KG1 (cell line): ENCODE data around the gene ASB9.
"Not testable (repeated sequence)": the region's sequence is repeated elsewhere in the genome, so short reads cannot be mapped to it uniquely, and the experiment has no call there.

Experiments
- DNase-seq: peaks from one replicate; lab custom pipeline; 2025; lab: John Stamatoyannopoulos, UW

ASB9 gene, protein sequence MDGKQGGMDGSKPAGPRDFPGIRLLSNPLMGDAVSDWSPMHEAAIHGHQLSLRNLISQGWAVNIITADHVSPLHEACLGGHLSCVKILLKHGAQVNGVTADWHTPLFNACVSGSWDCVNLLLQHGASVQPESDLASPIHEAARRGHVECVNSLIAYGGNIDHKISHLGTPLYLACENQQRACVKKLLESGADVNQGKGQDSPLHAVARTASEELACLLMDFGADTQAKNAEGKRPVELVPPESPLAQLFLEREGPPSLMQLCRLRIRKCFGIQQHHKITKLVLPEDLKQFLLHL

DNA sequence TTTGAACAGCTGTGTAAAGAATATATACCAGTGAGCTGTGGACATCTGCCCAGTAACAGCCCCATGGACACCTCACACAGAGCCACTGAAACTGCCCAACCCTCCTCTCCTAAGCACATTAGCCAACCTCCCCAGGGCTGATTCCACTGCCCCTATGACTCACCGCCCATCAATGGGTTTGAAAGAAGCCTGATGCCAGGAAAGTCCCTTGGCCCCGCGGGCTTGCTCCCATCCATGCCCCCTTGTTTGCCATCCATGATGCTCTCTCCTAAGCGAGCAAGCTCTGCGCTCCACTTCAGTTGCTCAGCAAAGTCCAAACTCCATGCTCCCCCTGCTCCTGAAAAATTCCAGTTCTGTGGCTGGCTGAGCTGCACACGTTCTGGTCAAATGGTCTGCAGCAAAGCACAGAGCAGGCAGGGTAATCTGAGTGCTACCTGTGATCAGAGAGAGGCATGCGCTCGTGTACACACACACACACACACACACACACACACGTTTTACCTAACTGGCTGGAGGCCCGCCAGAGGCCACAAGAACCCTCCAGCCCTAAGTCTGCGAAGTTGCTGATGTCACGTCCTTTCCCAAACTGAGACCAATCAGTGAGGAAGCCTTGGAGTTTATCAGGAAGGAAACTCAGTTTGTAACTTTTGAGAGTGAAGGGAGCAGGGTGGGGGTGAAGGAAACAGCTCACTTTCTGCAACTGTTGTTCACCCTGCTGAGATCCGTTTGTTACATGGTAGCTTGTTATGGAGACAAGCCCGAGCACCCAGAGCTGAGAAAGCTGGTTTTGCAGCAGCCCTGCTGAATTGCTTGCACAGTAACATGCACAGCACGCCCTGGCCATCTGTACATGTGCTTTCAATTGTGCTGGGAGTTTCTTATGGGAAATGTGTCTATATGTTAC is at the start of gene ASB9:
TSS of gene ASB9 (minus strand) at position 466 of the 904 bp plus-strand sequence. CDS start at position 257, 209 bp downstream.
- peak; percentile 5 for DNase-seq

DNA sequence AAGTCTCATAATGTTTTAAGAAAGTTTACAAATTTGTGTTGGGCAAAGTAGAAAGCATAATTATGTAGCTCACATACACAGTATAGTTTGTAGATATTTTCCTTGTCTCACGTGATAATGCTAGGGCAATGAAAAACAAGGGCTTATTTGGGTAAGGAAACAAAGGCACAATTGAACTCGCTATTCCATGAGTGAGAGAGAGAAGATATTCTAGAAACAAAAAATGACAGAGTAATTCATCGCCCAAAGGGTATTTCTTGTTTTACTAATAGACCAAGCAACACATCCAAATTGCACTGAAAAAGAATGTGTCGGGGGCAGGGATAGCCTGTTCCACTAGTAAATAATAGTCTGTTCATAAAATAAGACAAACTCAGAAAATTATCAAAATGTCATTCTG is 49.2 kb upstream of the ASB9 start:
- DNase-seq: no peak

DNA sequence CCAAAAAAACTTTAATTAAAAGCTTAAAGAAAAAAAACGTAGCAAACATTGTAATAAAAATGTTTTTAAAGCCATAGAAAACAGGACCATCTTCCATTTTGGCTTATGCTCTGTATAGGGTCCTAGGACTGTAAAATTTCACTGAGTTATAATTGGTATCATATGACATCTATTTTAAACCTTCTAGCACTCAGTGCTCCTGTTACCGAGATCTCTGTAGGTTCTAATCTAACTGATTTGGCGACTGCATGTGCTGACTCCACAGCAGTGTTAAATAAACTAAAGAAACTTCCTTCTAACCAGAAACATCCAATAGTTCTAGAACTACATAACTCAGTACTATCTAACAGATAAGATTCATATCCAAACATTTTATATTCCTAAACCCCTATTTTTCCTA is 45.6 kb upstream of the ASB9 start, which contains the start of gene ASB11:
TSS of gene ASB11 (minus strand) at position 132 of the 400 bp plus-strand sequence. CDS start at position 97, 35 bp downstream.
- DNase-seq: no peak

DNA sequence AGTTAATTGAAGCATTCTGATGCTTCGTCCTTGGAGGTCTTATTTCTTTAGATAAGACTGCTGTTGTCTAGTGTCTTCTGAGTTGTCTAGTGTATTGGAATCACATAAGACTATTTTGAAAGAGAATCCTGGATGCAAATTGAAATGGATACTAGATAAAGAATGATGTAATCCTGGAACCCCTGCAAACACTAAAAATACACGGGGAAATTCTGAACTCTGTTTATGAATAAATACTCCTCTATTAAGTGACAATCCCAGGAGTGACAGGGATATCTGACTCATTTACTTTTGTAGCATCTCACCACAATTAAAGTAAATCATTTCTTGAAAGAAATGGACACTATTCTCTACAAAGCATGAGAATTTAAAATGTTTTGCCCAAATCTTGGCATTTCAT is 44.6 kb upstream of the ASB9 start:
- no peak for DNase-seq

DNA sequence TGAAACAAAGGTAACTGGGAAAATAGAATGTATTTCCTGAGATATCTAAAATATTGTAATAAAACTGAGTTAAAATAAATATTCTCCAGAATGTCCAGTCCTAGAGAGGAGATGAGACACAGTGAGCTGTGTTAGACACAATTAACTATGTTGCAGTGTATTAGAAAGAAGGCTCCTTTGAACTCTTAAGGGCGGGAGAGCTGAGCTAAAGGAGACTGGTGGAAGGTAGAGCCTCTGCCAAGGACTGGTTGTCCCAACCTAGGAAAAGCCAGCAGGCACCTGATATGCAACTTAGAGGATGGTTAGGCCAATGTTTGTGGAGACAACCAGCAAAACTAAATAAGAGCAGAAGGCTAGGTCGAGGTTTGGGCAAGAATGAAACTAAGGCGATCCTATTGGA is 41.2 kb upstream of the ASB9 start:
- no peak for DNase-seq

DNA sequence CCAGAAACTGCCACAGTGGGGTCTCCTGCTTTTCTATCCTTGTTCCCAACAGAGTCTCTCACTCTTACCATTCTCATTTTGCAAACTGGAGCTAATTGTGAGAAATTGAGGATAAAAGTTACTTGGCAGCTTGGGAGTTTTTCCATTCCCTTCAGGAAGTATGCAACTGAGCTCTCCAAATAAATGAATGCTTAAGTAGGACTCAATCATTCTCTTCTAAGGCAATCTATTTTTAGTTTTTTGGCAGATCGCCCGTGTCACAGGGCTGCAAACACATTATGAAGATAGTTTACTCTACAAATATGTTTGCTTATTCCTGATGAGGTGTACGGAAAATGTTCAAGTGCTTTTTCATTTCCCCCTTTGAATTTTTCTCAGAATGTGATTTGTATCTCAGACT is 40.2 kb upstream of the ASB9 start:
- DNase-seq: no peak

DNA sequence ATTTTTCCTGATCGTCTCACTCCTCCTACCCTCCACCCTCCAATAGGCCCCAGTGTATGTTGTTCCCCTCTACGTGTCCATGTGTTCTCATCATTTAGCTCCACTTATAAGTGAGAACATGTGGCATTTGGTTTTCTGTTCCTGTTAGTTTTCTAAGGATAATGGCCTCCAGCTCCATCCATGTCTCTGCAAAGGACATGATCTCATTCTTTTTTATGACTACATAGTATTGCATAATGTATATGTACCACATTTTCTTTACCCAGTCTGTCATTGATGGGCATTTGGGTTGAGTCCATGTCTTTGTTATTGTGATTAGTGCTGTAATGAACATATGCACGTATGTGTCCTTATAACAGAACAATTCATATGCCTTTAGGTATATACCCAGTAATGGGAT is 36.0 kb upstream of the ASB9 start:
- DNase-seq: not testable (repeated sequence)

DNA sequence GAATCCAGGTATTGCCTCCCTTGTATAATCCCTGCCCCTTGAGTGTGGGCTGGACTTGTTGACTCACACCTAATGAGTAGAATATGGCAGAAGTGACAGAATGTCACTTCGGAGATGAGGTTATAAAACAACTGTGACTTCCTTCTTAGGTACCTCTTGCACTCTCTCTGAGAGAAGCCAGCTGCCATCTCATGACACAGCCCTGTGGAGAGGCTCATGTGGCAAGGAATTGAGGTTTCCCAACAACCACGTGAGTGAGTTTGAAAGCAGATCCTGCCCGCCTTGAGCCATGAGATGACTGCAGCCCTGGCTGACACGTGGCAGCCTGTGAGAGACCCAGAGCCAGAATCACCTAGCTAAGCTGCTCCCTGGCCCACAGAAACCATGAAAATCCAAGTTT is 32.0 kb upstream of the ASB9 start:
- no peak for DNase-seq

DNA sequence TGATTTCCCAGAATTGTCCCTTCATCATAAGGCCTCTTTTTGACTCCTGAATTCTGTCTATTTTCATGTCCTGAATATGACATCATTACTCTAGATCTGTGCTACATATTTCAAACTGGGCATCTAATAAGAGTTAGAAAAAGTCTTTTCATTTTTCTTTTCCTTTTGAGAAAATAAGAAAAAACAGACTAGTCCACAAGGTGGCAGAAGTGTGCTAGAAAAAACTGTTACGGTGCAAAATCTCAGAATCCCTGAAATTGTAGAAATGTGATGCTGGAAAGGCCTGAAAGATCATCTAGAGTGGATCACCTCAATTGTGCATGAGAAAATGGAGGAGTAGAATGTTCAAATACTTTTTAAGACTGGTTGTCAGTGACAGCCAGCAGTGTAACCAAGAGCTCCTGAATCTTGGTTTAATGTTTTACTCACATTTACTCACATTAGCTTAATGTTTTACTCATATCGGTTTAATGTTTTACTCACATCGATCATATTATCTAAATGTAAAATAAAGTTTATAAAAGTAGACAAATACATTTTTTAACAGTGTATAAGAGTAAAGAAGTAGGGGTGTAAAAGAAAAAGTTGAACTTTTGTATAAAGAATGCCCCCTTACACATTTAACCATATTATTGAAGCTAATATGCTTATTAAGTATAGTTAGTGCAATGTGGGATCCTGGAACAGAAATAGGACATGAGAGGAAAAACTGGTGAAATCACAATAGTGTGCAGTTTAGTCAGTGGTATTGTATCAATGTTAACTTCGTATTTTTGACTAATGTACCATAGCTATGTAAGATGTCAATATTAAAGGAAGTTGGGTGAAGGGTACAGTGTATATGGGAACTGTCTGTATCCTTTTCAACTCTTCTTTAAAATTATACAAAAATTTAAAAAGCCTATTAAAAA is 30.3 kb upstream of the ASB9 start:
- no peak for DNase-seq

DNA sequence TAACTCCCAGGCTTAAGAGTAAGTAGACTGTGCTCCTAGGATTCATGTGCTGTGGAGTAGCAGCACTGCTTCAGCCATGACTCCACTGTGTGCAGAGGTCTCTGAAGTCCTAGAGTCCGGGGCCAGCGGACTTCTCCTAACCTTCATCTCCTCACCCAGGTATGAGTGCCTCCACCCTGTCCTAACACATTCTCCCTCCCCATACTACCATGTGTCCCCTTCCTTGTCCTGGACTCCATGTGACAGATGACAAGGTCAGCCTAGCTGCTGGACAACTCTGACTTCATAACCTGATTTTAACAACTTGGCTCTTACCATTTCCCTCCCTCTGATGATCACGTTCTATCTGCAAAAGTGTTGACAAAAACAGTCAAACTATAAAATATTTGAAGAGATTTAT is 28.9 kb upstream of the ASB9 start:
- no peak for DNase-seq

DNA sequence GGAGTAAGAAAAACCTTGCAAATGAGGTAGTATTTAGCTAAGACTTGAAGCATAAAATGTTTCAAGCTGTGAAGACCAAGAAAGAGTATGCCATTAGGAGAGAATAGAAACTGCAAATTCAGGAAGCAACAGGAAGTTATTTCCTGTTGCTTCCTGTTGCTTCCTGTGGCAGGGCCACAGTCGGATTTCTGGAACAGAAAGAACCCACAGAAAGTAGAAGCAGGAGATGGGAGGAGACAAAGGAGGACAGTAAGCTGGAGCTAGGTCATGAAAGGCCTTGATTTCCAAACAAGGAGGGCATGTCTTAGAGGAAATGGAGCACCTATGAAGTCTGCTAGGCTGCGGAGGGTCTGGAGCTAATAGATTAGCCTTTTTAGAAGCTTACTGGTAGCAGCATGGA is 28.3 kb upstream of the ASB9 start:
- no peak for DNase-seq

DNA sequence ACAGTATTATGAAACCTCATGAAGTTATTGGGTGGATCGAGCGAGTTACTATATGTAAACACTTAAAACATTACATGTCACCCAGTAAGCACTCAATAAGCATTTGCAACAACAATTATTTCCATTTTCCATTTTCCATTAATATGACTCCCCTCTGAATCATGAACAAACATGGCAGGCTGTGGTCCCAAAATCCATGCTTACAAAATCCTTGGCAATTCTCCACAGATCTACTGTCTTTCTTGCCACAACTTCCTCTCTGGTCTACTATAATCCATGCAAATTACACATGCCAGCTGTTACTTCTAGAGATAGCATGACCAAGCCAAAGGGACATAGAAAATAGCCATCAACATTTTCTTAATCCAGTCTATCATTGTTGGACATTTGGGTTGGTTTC is 23.6 kb upstream of the ASB9 start:
- no peak for DNase-seq

DNA sequence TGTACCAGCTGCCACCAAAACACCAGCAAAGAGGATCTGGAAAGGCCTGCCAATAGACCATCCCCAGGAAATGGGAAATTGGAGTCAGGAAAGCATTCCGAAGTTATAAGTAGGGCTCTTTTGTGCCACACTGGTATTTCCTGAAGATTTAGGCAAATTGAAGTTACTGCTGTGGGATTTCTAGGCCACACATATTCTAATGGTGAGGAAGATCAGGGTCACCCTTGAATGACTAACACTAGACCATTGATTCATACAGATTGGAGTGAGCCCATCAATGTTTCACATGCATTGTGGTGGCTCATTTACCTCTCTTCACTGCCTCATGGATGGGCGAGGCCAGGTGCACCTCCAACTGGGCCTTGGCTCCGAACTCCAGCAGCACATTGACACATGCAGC is 23.0 kb upstream of the ASB9 start:
- DNase-seq: no peak

DNA sequence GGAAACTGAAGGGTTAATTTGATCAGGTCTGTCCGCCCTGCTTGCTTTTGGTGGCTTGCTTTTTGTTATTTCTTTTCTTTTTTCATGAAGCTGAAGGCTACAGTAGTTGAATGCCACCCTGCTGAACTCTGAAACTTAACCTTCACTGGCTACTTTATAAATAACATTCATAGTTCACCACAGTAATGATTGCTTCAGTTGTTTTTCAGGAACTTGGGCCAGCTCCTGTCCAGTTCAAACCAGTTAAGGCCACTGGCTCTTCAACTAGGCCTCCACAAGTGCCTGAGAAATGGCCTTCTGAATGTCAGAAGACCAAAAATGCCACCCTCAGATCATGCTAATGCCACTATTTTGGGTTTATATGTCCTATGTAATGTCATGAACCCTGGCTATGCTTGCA is 7.7 kb upstream of the ASB9 start:
- no peak for DNase-seq

DNA sequence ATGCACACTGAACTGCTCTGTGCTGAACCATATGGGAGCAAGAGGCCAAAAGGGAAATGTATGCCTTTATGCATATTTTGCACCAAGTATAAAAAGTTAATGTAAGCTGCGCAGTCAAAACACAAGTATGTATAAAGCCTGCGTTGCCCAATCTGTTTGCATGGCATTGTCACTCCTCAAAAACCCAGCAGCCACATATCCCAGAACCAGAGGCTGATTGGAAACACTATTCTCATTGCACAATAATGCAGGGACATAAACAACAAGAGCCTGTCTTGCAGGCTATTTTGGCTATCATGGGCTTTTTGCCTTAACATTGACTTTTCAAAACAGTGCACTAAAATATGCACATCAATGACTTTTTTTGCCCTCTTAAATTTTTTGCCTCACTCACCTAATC is 5.1 kb upstream of the ASB9 start:
- DNase-seq: no peak

DNA sequence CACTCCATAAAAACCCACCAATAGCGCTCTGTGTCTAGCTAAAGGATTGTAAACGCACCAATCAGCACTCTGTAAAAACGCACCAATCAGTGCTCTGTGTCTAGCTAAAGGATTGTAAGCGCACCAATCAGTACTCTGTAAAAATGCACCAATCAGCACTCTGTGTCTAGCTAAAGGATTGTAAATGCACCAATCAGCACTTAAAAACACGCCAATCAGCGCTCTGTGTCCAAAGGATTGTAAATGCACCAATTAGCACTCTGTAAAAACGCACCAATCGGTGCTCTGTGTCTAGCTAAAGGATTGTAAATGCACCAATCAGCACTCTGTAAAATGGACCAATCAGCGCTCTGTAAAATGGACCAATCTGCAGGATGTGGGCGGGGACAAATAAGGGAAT is 3.4 kb upstream of the ASB9 start:
- DNase-seq: not testable (repeated sequence)

DNA sequence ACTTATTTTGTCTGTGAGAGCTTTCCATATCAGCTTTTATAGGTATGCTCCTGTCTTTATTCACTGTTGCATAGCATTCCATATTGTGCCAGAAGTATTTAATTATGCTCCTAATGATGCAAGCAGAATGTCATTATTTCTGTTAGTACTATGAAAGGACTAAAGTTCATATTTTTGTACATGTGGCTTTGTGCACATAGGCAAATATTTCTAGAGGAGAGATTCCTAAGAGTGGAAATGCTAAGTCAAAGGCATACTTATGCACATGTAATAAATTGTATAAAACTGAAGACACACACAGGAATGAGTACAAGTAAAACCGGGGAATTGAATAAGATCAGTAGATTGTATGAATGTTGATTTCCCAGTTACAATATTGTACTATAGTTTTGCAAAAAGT is 1.9 kb upstream of the ASB9 start:
- no peak for DNase-seq

DNA sequence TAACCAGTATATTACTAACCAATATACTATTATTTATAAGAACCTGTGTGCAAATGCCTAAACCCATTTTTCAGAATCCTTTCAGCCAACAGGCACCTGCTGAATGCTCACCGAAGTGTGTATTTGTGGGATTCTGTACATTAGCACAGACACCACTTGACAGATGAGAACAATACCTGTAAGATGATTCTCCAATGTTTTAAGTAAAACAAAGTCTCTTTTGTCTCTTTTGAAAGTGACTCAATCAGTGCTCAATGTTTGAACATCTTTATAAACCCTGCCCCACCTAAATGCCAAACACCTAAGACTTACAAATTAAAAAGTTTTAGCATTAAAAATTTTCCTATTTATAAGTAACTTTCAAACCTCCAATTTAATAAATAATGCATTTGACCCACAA is 763 bp downstream of the ASB9 start:
- DNase-seq: no peak

DNA sequence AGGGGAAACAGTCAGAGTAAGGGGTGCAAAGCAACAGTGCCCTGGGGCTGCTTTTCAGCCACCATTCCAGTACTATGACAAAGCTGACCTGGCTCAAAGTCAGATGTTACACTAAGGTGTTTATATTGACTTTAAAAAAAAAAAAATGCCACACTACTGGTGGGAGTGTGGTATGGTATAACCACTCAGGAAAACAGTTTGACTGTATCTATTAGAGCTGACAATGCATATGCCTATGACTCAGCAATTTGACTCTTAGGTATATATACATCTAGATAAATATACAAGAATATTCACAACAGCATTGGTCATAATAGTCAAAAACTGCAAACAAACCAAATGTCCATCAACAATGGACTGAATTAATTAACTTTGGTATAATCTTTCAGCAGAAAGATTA is 15.0 kb downstream of the ASB9 start:
- no peak for DNase-seq

DNA sequence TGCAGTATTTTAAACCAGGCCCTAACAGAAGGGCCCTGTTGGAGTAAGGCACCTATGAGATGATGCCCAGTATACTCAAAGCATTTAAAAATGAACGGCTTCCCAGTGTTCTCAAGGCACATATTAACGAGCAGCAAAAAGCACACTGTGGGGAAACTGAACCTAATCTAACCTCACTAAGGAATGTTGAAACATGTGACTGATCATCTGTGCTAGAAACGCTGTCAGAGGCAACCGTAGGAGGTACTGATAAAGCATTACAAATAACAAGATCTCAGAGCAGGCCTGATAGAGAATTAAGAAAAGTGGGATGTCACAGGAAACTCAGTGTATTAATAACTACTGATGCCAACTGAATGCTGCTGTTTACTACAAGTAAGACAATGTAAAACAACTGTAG is 24.0 kb downstream of the ASB9 start:
- DNase-seq: no peak

DNA sequence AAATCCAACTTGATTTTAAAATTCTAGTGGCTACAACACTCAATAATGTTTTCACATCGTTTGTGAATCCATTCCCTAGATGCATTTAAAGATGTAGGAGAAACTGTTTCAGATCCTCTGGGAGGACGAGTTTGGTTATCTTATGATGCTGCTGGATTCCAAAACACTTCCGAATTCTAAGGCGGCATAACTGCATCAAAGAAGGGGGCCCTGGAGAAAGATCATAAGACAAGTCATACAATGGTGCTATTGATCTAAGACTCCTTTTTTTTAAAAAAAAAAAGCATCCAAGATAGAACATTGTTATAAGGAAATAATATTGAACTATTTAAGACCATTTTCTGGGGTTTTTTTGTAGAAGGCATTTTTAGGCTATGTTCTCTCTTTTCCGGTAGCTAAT is 25.5 kb downstream of the ASB9 start:
- no peak for DNase-seq

DNA sequence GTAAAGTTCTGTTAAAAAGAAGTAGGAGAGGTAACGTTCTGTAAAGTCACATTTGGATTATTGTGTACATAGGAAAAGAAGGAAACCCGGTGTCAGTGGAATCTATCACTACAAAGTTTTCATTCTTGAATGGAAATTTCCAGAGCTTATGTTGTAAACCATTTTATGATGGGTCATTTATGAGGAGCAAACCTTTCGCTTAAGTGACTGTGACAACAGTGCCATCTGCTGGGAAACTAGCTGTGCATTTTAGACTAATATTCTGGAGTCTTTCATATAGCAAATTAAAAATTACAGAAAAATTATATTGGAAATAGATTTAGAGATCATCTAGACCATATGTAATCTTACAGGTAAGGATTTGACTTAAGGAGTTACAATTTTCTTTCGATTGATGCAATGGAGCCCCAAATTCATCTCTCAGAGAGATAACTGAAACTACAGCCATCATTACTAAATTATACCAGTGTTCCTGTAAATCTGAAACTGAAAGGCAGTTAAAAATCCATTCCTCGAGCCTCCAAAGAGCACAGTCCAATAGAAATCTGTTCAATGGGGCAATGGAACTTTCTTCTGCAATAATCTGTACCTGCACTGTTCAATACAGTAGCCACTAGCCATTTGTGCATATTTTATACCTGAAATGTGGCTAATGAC is 26.9 kb downstream of the ASB9 start:
- DNase-seq: no peak
